Measurements from ENCODE around the gene CDK19.
"Not testable (repeated sequence)": the region's sequence is repeated elsewhere in the genome, so short reads cannot be mapped to it uniquely, and the experiment has no call there.

CDK19 gene

GRCh38 chr6:110756817-110757216, 58.5 kb downstream of the CDK19 start:
- no peak for TF ChIP-seq ZFX (IDR thresholded peaks at IDR 0.05; ENCODE audit: borderline replicate concordance)
- TF ChIP-seq CTCF (IDR thresholded peaks at IDR 0.05), result no peak
- peak overlapping the region; percentile 68; the same call in 1 of the 2 replicates for H3K27ac ChIP-seq

GRCh38 chr6:110755411-110755834, 59.8 kb downstream of the CDK19 start:
- TF ChIP-seq CTCF (IDR thresholded peaks at IDR 0.05) (no peak), ZFX (IDR thresholded peaks at IDR 0.05; ENCODE audit: borderline replicate concordance) (no peak)
- H3K27ac ChIP-seq, result peak overlapping the region; percentile 68

GRCh38 chr6:110753936-110754668, 61.2 kb downstream of the CDK19 start:
- H3K27ac ChIP-seq, result peak overlapping the region; percentile 68

- TF ChIP-seq ZFX (IDR thresholded peaks at IDR 0.05; ENCODE audit: borderline replicate concordance) (no peak), CTCF (IDR thresholded peaks at IDR 0.05) (no peak)
- no peak overlapping the region for H3K27ac ChIP-seq
Measured at GRCh38 chr6:110748453-110748852, 66.8 kb downstream of the CDK19 start.

- TF ChIP-seq ZFX (IDR thresholded peaks at IDR 0.05; ENCODE audit: borderline replicate concordance) (no peak), CTCF (IDR thresholded peaks at IDR 0.05) (no peak)
- peak overlapping the region; percentile 57 for H3K27ac ChIP-seq
Measured at GRCh38 chr6:110746680-110747079, 68.6 kb downstream of the CDK19 start.

- H3K27ac ChIP-seq, result no peak overlapping the region
- TF ChIP-seq CTCF (IDR thresholded peaks at IDR 0.05) (no peak), ZFX (IDR thresholded peaks at IDR 0.05; ENCODE audit: borderline replicate concordance) (no peak)
Measured at GRCh38 chr6:110744991-110745390, 70.3 kb downstream of the CDK19 start.

GRCh38 chr6:110742552-110742951, 72.7 kb downstream of the CDK19 start:
- not testable (repeated sequence) for H3K27ac ChIP-seq

- no peak overlapping the region for H3K27ac ChIP-seq
- no peak for TF ChIP-seq ZFX (IDR thresholded peaks at IDR 0.05; ENCODE audit: borderline replicate concordance)
- TF ChIP-seq CTCF (IDR thresholded peaks at IDR 0.05), result no peak
Measured at GRCh38 chr6:110741517-110741916, 73.8 kb downstream of the CDK19 start.

Measured in 22Rv1 (cell line).